ENCODE measurements around the gene HYAL1. TPM values are rescaled to one million over a fixed set of nuclear protein-coding genes. Genes with fewer than 3 reads are reported as not detected.
A peak's percentile ranks its signal among the peaks of the same experiment; 100 is the strongest.

Gene HYAL1
- total RNA-seq, 3 donors from 2014 or later, result 3.5 to 16.1 (median 4.8) TPM

DNA sequence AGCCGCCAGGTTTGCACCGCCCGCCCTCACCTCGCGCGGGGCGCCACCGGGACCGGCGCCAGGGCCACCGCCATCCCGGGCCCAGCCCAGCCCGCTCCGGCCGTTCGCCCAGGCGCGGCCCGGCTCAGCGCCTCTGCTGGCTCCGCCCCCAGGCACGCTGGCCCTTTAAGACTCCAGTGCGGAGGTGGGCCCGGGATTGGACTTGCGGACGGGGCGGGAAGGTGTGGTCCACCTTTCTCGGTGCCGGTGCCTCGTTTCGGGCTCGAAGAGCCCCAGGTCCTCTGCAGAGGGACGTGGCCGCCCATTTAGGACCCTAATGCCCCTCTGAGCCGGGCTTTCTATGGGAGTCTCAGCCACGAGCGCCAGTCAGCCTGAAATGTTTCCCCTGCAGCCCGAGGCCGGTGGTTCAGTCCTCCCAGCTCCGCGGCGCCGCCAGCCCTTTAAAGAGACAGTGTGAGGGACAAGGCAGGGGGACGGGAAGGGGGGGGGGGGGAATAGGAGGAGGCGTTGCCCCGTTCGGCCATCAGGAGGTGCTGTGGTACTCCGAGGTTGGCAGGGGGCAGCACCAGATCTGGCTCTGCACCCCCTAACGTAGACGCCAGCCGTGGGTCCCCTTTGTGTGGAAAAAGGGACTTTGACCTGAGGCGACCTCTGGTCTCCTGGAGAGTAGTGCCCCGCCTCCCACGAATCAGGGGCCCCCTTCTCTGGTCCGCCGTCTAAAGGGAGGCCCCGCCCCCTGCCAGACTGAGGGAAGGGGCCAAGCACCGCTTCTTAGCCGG is 18.2 kb upstream of the HYAL1 start:
- H3K9me3 ChIP-seq, result no peaks in the 10 kb centered on the region
- no peaks in the 10 kb centered on the region for H3K36me3 ChIP-seq
- peak; percentile 86 to 87 for DNase-seq (ENCODE audit: low spot score in 2 of 2)
- H3K27ac ChIP-seq, result peak overlapping the region; percentile 93 to 94
- peak; percentile 23 to 52 (median 30) for TF ChIP-seq POLR2AphosphoS5 (IDR thresholded peaks at IDR 0.05)
- TF ChIP-seq, protein P1, sequence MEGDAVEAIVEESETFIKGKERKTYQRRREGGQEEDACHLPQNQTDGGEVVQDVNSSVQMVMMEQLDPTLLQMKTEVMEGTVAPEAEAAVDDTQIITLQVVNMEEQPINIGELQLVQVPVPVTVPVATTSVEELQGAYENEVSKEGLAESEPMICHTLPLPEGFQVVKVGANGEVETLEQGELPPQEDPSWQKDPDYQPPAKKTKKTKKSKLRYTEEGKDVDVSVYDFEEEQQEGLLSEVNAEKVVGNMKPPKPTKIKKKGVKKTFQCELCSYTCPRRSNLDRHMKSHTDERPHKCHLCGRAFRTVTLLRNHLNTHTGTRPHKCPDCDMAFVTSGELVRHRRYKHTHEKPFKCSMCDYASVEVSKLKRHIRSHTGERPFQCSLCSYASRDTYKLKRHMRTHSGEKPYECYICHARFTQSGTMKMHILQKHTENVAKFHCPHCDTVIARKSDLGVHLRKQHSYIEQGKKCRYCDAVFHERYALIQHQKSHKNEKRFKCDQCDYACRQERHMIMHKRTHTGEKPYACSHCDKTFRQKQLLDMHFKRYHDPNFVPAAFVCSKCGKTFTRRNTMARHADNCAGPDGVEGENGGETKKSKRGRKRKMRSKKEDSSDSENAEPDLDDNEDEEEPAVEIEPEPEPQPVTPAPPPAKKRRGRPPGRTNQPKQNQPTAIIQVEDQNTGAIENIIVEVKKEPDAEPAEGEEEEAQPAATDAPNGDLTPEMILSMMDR (IDR thresholded peaks at IDR 0.05), result peak in 2 of 3 donors; percentile 45 to 47
- TF ChIP-seq POLR2A (IDR thresholded peaks at IDR 0.05), result no peak
- intact Hi-C loops (cut with DNase I; ENCODE audit: low total_unique reads), result no loop called here
- H3K4me1 ChIP-seq, result peaks cover 18 to 41% of the 10 kb centered on the region in 2 donors
- no peaks in the 10 kb centered on the region for H3K27me3 ChIP-seq
- peak overlapping the region; percentile 54 to 85 (median 79) for H3K4me3 ChIP-seq

DNA sequence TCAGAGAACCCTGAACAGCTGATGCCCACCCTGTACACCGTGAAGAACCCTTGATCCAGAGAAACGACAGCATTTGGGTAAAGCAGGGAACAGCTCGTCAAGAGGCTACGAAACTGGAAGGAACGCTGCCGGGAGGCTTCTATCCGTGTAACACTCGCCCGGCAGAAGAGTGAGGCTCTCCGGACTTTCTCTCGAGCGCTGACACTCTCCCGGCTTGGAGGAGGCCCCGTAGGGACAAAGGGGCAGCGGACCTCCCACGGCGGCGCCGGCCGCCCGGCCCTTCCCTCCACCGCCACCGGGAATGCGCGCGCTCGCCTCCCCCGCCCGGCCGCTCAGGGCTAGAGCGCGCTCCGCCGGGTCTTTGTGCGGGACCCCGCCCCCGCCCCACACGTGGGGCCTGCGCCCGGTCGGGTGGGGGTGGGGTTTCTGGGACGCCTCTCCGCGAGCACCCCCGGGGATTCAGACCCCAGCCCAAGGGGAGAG is 17.5 kb upstream of the HYAL1 start:
- peaks cover 18 to 45% of the 10 kb centered on the region in 2 donors for H3K4me1 ChIP-seq
- no peaks in the 10 kb centered on the region for H3K9me3 ChIP-seq
- H3K4me3 ChIP-seq, result peak overlapping the region; percentile 54 to 85 (median 79)
- H3K36me3 ChIP-seq, result no peaks in the 10 kb centered on the region
- peak in 1 of 2 donors; percentile 61 for DNase-seq (ENCODE audit: low spot score in 2 of 2)
- intact Hi-C loops (cut with DNase I; ENCODE audit: low total_unique reads), result no loop called here
- no peak for TF ChIP-seq POLR2AphosphoS5 (IDR thresholded peaks at IDR 0.05)
- H3K27me3 ChIP-seq, result no peaks in the 10 kb centered on the region
- H3K27ac ChIP-seq, result peak overlapping the region; percentile 93 to 94

DNA sequence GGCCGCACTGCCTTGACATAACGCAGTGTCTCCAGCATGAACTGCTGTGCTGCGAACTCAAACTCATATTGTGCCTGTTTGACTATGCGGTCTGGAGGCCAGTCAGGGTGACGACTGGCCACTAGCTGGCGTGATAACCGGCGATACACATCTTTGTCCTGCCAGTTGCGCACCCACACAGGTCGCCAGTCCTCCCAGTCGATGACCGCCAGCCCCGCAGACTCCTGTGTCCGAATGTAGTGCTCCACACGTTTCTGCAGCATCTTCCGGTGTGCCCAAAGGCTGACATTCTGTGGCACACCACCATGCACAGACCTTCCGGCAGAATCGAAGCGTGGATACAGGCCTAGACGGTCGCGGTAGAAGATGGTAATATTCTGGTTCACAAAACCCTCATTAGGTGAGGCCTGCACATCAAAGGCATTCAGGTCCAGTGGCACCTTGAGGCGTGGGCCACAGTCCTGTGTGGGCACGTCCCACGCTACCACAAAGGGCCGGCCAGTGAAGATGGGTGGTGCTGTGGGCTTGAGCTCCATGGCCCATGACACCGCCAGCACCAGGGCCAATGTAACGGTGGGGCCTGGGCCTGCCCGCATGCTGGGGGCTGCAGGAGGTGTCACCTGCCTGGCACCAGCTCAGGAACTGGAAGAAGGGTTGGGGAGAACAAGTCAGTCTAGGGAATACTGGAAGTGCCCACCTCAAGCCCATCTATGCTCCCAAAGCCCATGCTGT is 16.7 kb upstream of the HYAL1 start:
- H3K27ac ChIP-seq, result peak overlapping the region; percentile 93 to 94

DNA sequence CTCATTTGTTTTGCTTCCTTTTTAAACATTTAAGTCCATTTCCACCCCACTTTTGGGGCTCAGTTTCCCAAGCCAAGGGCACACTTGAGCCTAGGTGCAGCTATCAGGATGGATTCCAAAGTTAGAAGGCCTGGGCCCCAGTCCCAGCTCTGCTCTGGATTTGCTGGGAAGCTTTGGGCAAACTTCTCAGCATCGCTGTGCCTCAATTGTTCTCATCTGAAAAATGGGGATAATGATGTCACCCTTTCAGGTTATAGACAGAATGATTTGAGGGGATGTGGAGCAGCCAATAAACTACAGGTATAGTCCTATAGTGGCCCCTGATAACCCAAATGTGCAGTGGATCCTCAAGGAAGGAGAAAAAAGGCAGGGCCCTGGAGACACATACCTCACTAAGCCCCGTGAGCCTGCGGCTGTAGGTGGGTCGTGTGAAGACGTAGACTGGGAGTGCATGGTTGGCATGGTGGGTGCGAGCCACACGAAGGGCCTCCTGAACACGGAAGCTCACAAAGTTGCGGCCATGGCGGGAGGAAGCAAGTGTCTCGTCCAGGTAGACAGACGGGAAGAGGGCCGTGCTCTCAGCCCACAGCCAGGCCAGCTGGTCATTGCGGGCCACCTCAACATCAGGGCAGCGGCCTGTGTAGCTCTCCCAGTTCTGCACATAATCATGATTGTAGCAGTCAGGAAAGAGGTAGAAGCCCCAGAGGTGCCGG is 16.0 kb upstream of the HYAL1 start:
- intact Hi-C loops (cut with DNase I; ENCODE audit: low total_unique reads), result no loop called here
- Histone ChIP-seq H3K4me3 (peak overlapping the region; percentile 54 to 85 (median 79)), H3K4me1 (peaks cover 18 to 45% of the 10 kb centered on the region in 2 donors), H3K27me3 (no peaks in the 10 kb centered on the region), H3K27ac (peak overlapping the region; percentile 94), H3K36me3 (no peaks in the 10 kb centered on the region), H3K9me3 (no peaks in the 10 kb centered on the region)
- no peak for DNase-seq (ENCODE audit: low spot score in 2 of 2)
- TF ChIP-seq POLR2AphosphoS5 (IDR thresholded peaks at IDR 0.05), result no peak
- TF ChIP-seq, protein P1 (IDR thresholded peaks at IDR 0.05), result no peak

More for the DNA sequence above, 16.7 kb upstream of the HYAL1 start:
- TF ChIP-seq POLR2A (IDR thresholded peaks at IDR 0.05), result no peak
- no peak for DNase-seq (ENCODE audit: low spot score in 2 of 2)
- H3K4me3 ChIP-seq, result peak overlapping the region; percentile 54 to 85 (median 79)
- intact Hi-C loops (cut with DNase I; ENCODE audit: low total_unique reads), result no loop called here
- peaks cover 18 to 45% of the 10 kb centered on the region in 2 donors for H3K4me1 ChIP-seq
- H3K27me3 ChIP-seq, result no peaks in the 10 kb centered on the region
- no peaks in the 10 kb centered on the region for H3K36me3 ChIP-seq
- no peaks in the 10 kb centered on the region for H3K9me3 ChIP-seq

DNA sequence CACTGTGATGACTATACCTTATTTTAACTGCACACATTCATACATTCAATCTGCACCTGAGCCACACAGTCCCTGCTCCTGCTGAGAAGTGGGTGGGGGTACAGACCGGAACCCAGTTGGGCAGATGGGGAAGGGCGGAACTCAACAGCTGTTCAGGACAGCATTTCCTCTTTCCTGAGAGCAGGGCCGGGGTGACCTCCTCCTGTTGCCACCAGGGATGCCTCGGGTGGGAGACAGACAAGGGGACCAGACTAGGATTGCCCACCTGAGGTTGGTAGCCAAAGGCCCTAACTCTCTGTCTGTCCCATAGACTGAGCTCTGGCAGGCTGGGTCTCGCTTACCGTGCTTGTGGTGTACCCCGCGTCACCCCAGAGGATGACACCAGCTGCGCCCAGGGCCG is 15.2 kb upstream of the HYAL1 start:
- Histone ChIP-seq H3K4me1 (peaks cover 18 to 45% of the 10 kb centered on the region in 2 donors), H3K9me3 (no peaks in the 10 kb centered on the region), H3K36me3 (no peaks in the 10 kb centered on the region), H3K27ac (peak overlapping the region; percentile 94), H3K27me3 (no peaks in the 10 kb centered on the region), H3K4me3 (peak overlapping the region; percentile 54 to 85 (median 79))
- DNase-seq (ENCODE audit: low spot score in 2 of 2), result no peak
- intact Hi-C loops (cut with DNase I; ENCODE audit: low total_unique reads), result no loop called here
- TF ChIP-seq POLR2AphosphoS5 (IDR thresholded peaks at IDR 0.05) (no peak), POLR2A (IDR thresholded peaks at IDR 0.05) (no peak)
- TF ChIP-seq, protein P1 (IDR thresholded peaks at IDR 0.05), result no peak

All from breast epithelium (tissue), 4 donors.